PC-9 (cell line): ENCODE measurements around the gene TRIM28. TPM values are rescaled to one million over a fixed set of nuclear protein-coding genes. Genes with fewer than 3 reads are reported as not detected.

Source experiments
- BruUV-seq: library from RNA; stranded (reverse); fragments of 400-500 nt; replicated peaks from 2 replicates; lab custom pipeline; 2021; lab: Mats Ljungman, UMichigan
- CTCF ChIA-PET: fragments of 300-600 bp; sonication (Branson Sonifier 250); formaldehyde crosslinking; loops from one replicate; lab custom pipeline; 2022; ENCODE audit warnings: antibody characterized with exemption; lab: Charles Lee
- POLR2A ChIA-PET: fragments of 300-600 bp; sonication (Branson Sonifier 250); formaldehyde crosslinking; loops from one replicate; lab custom pipeline; 2022; ENCODE audit warnings: antibody characterized with exemption; ENCODE audit not compliant: unreplicated experiment; lab: Charles Lee
- DNase-seq, 2 experiments: peaks; one replicate each; pipeline versions ENCODE4 v3.0.0 to v3.0.0-alpha.2; 2015 to 2022; ENCODE audit warnings: mixed read lengths in 1 of 2
- H2AFZ ChIP-seq: fragments of 200-600 bp; sonication (generic); 2 replicates; pipeline ENCODE4 v1.8.1; 2017; ENCODE audit warnings: antibody characterized with exemption
- H3F3A ChIP-seq: fragments of 200-600 bp; sonication (generic); 2 replicates; pipeline ENCODE4 v1.8.1; 2017; ENCODE audit warnings: antibody characterized with exemption, mild to moderate bottlenecking, low read depth; ENCODE audit not compliant: insufficient read depth
- H3K27ac ChIP-seq: fragments of 200-600 bp; sonication (generic); 2 replicates; pipeline ENCODE4 v1.6.1; 2016; ENCODE audit warnings: mixed run types
- H3K27me3 ChIP-seq: fragments of 200-600 bp; sonication (generic); 2 replicates; pipeline ENCODE4 v1.6.1; 2016; ENCODE audit warnings: low read depth, mixed run types; ENCODE audit not compliant: insufficient read depth
- H3K36me3 ChIP-seq: fragments of 200-600 bp; sonication (generic); 2 replicates; pipeline ENCODE4 v1.6.1; 2016; ENCODE audit warnings: low read depth, mixed run types
- H3K4me1 ChIP-seq: fragments of 200-600 bp; sonication (generic); replicated peaks from 2 replicates; pipeline ENCODE4 v1.6.1; 2016; ENCODE audit warnings: mixed run types; ENCODE audit not compliant: insufficient read depth
- H3K4me2 ChIP-seq: fragments of 200-600 bp; sonication (generic); 2 replicates; pipeline ENCODE4 v1.6.1; 2017; ENCODE audit warnings: mixed run types
- H3K4me3 ChIP-seq: fragments of 200-600 bp; sonication (generic); 2 replicates; pipeline ENCODE4 v1.6.1; 2016; ENCODE audit warnings: mixed run types
- H3K79me2 ChIP-seq: fragments of 200-600 bp; sonication (generic); 2 replicates; pipeline ENCODE4 v1.6.1; 2017; ENCODE audit warnings: low read depth, mixed run types
- H3K9me2 ChIP-seq: fragments of 200-600 bp; sonication (generic); 2 replicates; pipeline ENCODE4 v1.8.1; 2017; ENCODE audit warnings: mild to moderate bottlenecking; ENCODE audit not compliant: insufficient read depth
- H3K9me3 ChIP-seq: fragments of 200-600 bp; sonication (generic); 2 replicates; pipeline ENCODE4 v1.8.1; 2016; ENCODE audit warnings: low read depth; ENCODE audit not compliant: insufficient read depth
- H4K20me1 ChIP-seq: fragments of 200-600 bp; sonication (generic); 2 replicates; pipeline ENCODE4 v1.8.1; 2017; ENCODE audit not compliant: insufficient read depth
- CTCF ChIP-seq: fragments of 200-600 bp; sonication (generic); conservative IDR thresholded peaks from 2 replicates; pipeline ENCODE4 v1.6.1; 2017; ENCODE audit warnings: mixed run types, antibody characterized with exemption, mild to moderate bottlenecking, moderate library complexity
- EZH2 ChIP-seq: fragments of 200-600 bp; sonication (generic); IDR thresholded peaks from 2 replicates; pipeline ENCODE4 v1.8.0; 2017; ENCODE audit warnings: antibody characterized with exemption, low read depth
- intact Hi-C: fragments of 100-400 bp; cut with micrococcal nuclease; formaldehyde crosslinking; loops from one replicate; pipeline ENCODE4 v1.10.0; 2022; ENCODE audit not compliant: unreplicated experiment
- total RNA-seq: library from RNA; stranded (reverse); gene quantifications from 2 replicates; pipeline ENCODE4 v1.2.3, GENCODE V29; 2021

Gene TRIM28
- total RNA-seq, 1 experiment from 2014 or later, result 322 TPM

GRCh38 chr19:58570770-58571574 lies 27.1 kb downstream of the TRIM28 start:
- no peaks in the 10 kb centered on the region for H3K36me3 ChIP-seq
- H3K9me3 ChIP-seq, result no peaks in the 10 kb centered on the region
- no peak for TF ChIP-seq CTCF
- no peak overlapping the region for H2AFZ ChIP-seq
- intact Hi-C loops, result no loop called here
- no peaks in the 10 kb centered on the region for H3F3A ChIP-seq
- no peaks in the 10 kb centered on the region for H3K4me1 ChIP-seq
- no peak for DNase-seq
- H3K9me2 ChIP-seq, result no peaks in the 10 kb centered on the region
- ChIA-PET POLR2A (no interaction called here), CTCF (no interaction called here)
- H3K79me2 ChIP-seq, result no peaks in the 10 kb centered on the region
- no peak overlapping the region for H3K4me2 ChIP-seq
- H3K4me3 ChIP-seq, result no peak overlapping the region
- no peak overlapping the region for H3K27ac ChIP-seq
- H3K27me3 ChIP-seq, result no peaks in the 10 kb centered on the region
- no TSS peak for BruUV-seq
- no peaks in the 10 kb centered on the region for H4K20me1 ChIP-seq

DNA sequence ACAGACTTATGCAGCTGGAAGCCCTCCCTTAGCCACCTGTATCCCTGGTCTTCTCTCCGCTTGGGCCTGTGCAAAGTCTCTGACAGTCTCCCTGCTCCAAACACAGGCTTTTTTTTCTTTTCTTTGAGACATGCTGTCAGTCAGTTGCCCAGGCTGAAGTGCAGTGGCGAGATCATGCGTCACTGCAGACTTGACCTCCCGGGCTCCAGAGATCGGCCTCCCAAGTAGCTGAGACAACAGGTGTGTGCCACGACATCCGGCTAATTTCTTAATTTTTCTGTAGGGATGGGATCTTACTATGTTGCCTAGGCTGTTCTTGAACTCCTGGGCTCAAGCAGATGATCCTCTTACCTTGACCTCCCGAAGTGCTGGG lies 27.7 kb downstream of the TRIM28 start:
- no peak for TF ChIP-seq CTCF
- no peak for TF ChIP-seq EZH2
- H3K27ac ChIP-seq, result no peak overlapping the region
- H3K79me2 ChIP-seq, result no peaks in the 10 kb centered on the region
- no peak overlapping the region for H3K4me2 ChIP-seq
- H3K9me3 ChIP-seq, result no peaks in the 10 kb centered on the region
- BruUV-seq, result no TSS peak
- CTCF ChIA-PET, result no interaction called here
- no peak for DNase-seq
- H3K4me3 ChIP-seq, result no peak overlapping the region
- intact Hi-C loops, result no loop called here
- no peaks in the 10 kb centered on the region for H3K27me3 ChIP-seq
- POLR2A ChIA-PET, result no interaction called here
- H4K20me1 ChIP-seq, result no peaks in the 10 kb centered on the region
- H2AFZ ChIP-seq, result no peak overlapping the region
- no peaks in the 10 kb centered on the region for H3K9me2 ChIP-seq
- no peaks in the 10 kb centered on the region for H3K4me1 ChIP-seq
- H3F3A ChIP-seq, result no peaks in the 10 kb centered on the region
- H3K36me3 ChIP-seq, result no peaks in the 10 kb centered on the region

DNA sequence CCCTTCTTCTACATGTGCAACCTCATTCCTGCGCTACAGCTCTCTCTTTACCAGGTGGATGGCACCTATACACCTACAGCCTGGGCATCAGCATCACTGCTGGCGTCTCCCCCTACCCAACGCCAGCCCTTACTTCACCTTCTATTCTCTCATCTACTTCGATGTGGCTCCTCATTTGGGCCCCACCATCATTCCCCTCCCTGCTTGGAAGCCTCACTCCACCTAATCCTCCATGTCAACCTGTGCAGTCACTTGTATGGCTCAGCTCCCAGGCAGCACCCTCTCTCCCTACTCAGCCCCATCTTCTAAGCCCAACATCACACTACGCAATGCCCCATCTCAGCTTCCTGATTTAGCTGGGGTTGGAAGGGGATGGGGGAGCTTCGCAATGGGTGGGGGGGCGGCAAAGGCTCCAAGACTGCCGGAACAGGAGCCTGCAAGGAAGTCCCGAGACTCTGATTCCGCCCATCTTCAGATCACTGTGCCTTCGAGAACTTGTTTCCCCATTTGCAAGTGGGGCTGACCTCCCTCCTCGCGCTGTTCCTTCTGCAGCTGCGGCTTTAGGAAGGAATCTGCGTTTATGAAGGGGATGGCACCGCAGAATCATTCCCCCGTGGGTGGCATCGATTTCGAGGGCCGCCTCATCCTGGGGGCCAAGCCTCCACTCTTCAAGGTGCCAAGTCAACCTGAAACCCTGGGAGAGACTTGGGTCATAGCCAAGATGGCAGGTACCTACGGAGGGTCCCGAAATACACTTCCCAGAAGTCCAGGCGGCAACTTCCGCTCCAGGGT lies 28.4 kb downstream of the TRIM28 start:
- no peaks in the 10 kb centered on the region for H3K9me2 ChIP-seq
- ChIA-PET POLR2A (no interaction called here), CTCF (no interaction called here)
- no peaks in the 10 kb centered on the region for H3K79me2 ChIP-seq
- no peak overlapping the region for H3K4me2 ChIP-seq
- H3K9me3 ChIP-seq, result no peaks in the 10 kb centered on the region
- H3K27me3 ChIP-seq, result no peaks in the 10 kb centered on the region
- no peaks in the 10 kb centered on the region for H3K4me1 ChIP-seq
- no TSS peak for BruUV-seq
- TF ChIP-seq EZH2, result no peak
- no peak for TF ChIP-seq CTCF
- H4K20me1 ChIP-seq, result no peaks in the 10 kb centered on the region
- H3F3A ChIP-seq, result no peaks in the 10 kb centered on the region
- no peaks in the 10 kb centered on the region for H3K36me3 ChIP-seq
- intact Hi-C loops, result no loop called here
- H2AFZ ChIP-seq, result no peak overlapping the region
- no peak for DNase-seq
- no peak overlapping the region for H3K27ac ChIP-seq
- H3K4me3 ChIP-seq, result no peak overlapping the region
